Bronchial epithelial cell (primary cell): ENCODE data around the gene CACNA2D3. TPM values are rescaled to one million over a fixed set of nuclear protein-coding genes. Genes with fewer than 3 reads are reported as not detected.

ENCODE experiments used
- DNase-seq: peaks from one replicate; pipeline ENCODE4 v3.0.0-alpha.2; 2010; ENCODE audit warnings: low read depth
- FAIRE-seq: peaks from 2 replicates; lab custom pipeline; 2011; peaks lifted over from hg19 to GRCh38; lab: Jason Lieb, UNC
- H3K27me3 ChIP-seq: 2 replicates; pipeline ENCODE4 v1.5.1; 2011; ENCODE audit warnings: low read length; ENCODE audit not compliant: control insufficient read depth, insufficient read depth
- H3K36me3 ChIP-seq: 2 replicates; pipeline ENCODE4 v1.5.1; 2011; ENCODE audit warnings: low read length; ENCODE audit not compliant: control insufficient read depth, insufficient read depth
- H3K4me3 ChIP-seq: 2 replicates; pipeline ENCODE4 v1.5.1; 2011; ENCODE audit warnings: mild to moderate bottlenecking, low read depth, low read length, control low read depth
- total RNA-seq: library from RNA; depleted of rRNA; stranded (reverse); fragments of >200 nt; gene quantifications from 2 replicates; pipeline ENCODE4 v1.2.1, GENCODE V29; 2014
- TF ChIP-seq, protein P1 (sequence below): IDR thresholded peaks from 2 replicates; pipeline ENCODE4 v1.5.1; 2011; ENCODE audit warnings: mild to moderate bottlenecking, moderate library complexity, low read length, control low read depth, inconsistent platforms; ENCODE audit not compliant: insufficient read depth, severe bottlenecking

Gene CACNA2D3
- total RNA-seq, 1 donor from 2014 or later, result not detected

DNA sequence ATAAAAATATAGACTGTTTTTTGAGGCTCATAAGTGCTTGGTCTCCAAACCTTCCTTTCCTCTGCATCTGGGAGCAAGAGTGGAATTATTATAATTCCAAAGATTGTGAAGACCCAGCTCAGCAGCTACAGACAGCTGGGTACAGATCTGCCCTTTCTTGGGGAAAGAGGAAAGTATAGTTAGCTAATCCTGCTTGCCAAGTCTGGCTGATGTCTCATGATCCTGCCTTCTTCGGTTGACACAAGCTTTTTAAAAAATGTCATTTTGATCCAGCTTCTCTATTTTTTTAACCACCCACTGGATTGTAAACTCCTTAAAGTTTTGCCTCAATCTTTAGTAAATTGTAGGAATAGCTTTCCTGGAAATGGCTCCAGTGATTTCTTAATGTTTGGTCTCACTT lies 624.4 kb downstream of the CACNA2D3 start:
- FAIRE-seq, result no peak
- Histone ChIP-seq H3K27me3 (no peaks in the 10 kb centered on the region), H3K36me3 (no peaks in the 10 kb centered on the region), H3K4me3 (no peak overlapping the region)
- TF ChIP-seq, protein P1, sequence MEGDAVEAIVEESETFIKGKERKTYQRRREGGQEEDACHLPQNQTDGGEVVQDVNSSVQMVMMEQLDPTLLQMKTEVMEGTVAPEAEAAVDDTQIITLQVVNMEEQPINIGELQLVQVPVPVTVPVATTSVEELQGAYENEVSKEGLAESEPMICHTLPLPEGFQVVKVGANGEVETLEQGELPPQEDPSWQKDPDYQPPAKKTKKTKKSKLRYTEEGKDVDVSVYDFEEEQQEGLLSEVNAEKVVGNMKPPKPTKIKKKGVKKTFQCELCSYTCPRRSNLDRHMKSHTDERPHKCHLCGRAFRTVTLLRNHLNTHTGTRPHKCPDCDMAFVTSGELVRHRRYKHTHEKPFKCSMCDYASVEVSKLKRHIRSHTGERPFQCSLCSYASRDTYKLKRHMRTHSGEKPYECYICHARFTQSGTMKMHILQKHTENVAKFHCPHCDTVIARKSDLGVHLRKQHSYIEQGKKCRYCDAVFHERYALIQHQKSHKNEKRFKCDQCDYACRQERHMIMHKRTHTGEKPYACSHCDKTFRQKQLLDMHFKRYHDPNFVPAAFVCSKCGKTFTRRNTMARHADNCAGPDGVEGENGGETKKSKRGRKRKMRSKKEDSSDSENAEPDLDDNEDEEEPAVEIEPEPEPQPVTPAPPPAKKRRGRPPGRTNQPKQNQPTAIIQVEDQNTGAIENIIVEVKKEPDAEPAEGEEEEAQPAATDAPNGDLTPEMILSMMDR, result no peak
- DNase-seq, result no peak

DNA sequence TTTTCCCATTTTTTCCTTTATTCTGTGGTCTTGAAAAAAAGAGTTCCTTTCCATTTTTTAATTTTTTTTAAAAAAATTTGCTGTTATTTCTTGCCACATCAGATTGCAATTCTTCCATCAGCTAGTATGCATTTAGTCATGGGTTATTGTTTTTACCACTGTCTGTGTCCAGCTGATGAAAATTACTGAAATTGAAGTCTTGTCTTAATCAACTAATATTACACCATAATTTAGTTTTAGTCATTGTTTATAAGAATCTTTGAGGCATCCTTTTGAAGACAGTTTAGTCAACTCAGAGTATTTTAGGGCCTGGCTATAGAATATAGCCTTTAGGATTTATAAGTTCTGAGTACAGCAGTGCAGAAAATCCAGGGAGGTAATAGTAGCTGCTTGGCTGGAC lies 633.4 kb downstream of the CACNA2D3 start:
- no peak overlapping the region for H3K4me3 ChIP-seq
- no peaks in the 10 kb centered on the region for H3K27me3 ChIP-seq
- FAIRE-seq, result no peak
- DNase-seq, result no peak
- TF ChIP-seq, protein P1, result no peak
- no peaks in the 10 kb centered on the region for H3K36me3 ChIP-seq

DNA sequence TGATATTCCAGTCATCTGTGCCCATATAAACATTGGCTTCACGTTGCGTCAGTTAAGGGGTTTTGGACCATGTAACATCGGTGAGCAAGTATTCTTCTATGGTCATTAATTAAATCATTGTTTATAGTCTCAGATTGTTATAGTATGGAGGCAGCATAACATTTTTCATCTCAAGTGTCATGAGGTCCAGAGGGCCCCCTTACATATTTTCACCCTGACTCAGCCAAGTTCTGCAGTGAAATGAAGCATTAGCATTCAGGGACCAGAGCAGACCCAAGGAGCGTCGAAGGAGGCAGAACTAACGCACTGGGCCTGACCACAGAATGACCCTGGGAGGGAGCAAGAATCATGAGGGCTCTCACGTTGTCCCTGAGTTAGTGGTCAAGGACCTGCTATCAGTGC lies 634.0 kb downstream of the CACNA2D3 start:
- no peak for DNase-seq
- FAIRE-seq, result no peak
- H3K36me3 ChIP-seq, result no peaks in the 10 kb centered on the region
- TF ChIP-seq, protein P1, result no peak
- H3K4me3 ChIP-seq, result no peak overlapping the region
- H3K27me3 ChIP-seq, result no peaks in the 10 kb centered on the region

DNA sequence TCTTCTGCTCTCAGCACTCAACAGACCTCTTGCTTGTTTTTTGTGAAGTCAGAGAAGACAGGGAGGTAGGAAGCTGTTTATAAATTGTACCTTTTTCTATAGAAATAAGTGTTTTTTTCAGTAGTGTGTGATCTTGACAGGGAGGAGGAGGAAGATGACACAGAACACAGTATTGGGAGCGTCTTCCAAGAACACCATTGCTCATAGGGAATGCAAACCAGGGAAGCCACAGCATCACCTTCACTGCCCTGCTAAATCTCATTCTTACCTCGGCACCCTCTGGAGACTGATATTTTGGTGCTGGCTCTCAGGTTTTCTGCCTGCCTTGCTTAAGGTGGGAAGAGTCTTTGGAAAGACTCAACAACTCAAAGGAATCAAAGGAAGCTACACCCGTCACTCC lies 636.1 kb downstream of the CACNA2D3 start:
- DNase-seq, result no peak
- no peaks in the 10 kb centered on the region for H3K27me3 ChIP-seq
- H3K4me3 ChIP-seq, result no peak overlapping the region
- no peaks in the 10 kb centered on the region for H3K36me3 ChIP-seq
- FAIRE-seq, result no peak
- TF ChIP-seq, protein P1, result no peak

DNA sequence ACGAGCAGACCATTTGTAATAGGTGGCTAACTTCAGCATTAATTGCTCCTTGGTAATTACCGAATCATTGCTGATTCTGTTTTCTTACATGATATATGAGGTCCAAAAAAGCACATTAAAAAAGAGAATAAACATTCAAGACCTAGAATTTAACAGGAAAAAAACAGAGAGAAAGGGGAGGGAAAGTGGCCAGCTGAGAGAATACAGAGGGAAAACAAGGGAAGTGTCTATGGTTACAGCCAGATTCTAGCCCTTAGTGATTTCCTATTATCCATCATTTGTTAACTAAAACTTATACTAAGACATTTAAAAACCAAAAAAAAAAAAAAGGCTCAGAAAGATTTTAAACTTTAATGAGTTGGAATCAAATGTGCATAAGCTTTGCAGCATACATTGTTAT lies 636.8 kb downstream of the CACNA2D3 start:
- Histone ChIP-seq H3K27me3 (no peaks in the 10 kb centered on the region), H3K36me3 (no peaks in the 10 kb centered on the region), H3K4me3 (no peak overlapping the region)
- DNase-seq (no peak), FAIRE-seq (no peak)
- TF ChIP-seq, protein P1, result no peak

DNA sequence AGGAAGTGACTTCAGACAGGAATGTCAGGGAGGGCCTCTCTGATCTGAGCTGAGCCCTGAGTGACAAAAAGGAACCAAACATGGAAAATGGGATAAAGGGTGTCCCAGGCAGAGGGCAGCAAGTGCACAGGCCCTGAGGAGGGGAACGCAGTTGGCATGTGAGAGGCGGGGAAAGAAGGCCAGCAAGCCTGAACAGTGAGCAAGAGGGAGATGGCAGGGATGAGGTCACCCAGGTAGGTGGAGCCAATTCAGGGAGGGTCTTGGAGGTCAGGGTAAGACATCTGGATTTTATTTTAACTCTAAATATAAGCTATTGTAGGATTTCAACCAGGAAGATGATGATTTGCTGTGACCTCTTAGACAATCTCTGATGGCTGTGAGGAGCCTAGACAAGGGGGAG lies 637.8 kb downstream of the CACNA2D3 start:
- TF ChIP-seq, protein P1, result no peak
- Histone ChIP-seq H3K4me3 (no peak overlapping the region), H3K27me3 (no peaks in the 10 kb centered on the region), H3K36me3 (no peaks in the 10 kb centered on the region)
- FAIRE-seq, result no peak
- no peak for DNase-seq
